Activated T-cell treated with anti-CD3 and anti-CD28 coated beads, Interleukin-2, amount 50 U/mL, for 72 hours (primary cell): ENCODE data around the gene NOS3. TPM values are rescaled to one million over a fixed set of nuclear protein-coding genes. Genes with fewer than 3 reads are reported as not detected.
A peak's percentile ranks its signal among the peaks of the same experiment; 100 is the strongest.
"Not testable (repeated sequence)": the region's sequence is repeated elsewhere in the genome, so short reads cannot be mapped to it uniquely, and the experiment has no call there.

Experiments used
- ATAC-seq, 2 donors: fragments of 150-1000 bp; cut with Tn5 transposase; replicated peaks in 1 of 2; 2 replicates each; pipeline ENCODE4 v1.10.0; 2021; ENCODE audit warnings: moderate library complexity in 2 of 2, mild to moderate bottlenecking in 1 of 2
- DNase-seq, 2 donors: peaks; one replicate each; pipeline ENCODE4 v3.0.0; 2021 to 2022; ENCODE audit warnings: mixed read lengths in 1 of 2
- H3K27ac Mint-ChIP-seq: one replicate; pipeline ENCODE4 v1.8.0; 2022; ENCODE audit warnings: mild to moderate bottlenecking, moderate library complexity, mixed read lengths
- H3K27me3 Mint-ChIP-seq: one replicate; pipeline ENCODE4 v1.8.0; 2022; ENCODE audit warnings: low read depth, mixed read lengths
- H3K36me3 Mint-ChIP-seq, 2 donors: one replicate each; pipeline ENCODE4 v1.8.0; 2022; ENCODE audit warnings: mixed read lengths in 2 of 2, mild to moderate bottlenecking in 1 of 2; ENCODE audit not compliant: insufficient read depth in 2 of 2
- H3K4me1 Mint-ChIP-seq: one replicate; pipeline ENCODE4 v1.8.0; 2022; ENCODE audit warnings: low read depth, mixed read lengths
- H3K4me3 Mint-ChIP-seq, 2 donors: one replicate each; pipeline ENCODE4 v1.8.0; 2022; ENCODE audit warnings: mild to moderate bottlenecking in 2 of 2, mixed read lengths in 2 of 2, moderate library complexity in 2 of 2
- H3K9me3 Mint-ChIP-seq, 2 donors: one replicate each; pipeline ENCODE4 v1.8.0; 2022; ENCODE audit warnings: mixed read lengths in 2 of 2
- total RNA-seq, 2 donors: library from RNA; stranded (reverse); gene quantifications; one replicate each; pipeline ENCODE4 v1.2.3, GENCODE V29; 2022

NOS3 gene
- total RNA-seq, 2 donors from 2014 or later = 6.8 to 8.1 TPM

DNA sequence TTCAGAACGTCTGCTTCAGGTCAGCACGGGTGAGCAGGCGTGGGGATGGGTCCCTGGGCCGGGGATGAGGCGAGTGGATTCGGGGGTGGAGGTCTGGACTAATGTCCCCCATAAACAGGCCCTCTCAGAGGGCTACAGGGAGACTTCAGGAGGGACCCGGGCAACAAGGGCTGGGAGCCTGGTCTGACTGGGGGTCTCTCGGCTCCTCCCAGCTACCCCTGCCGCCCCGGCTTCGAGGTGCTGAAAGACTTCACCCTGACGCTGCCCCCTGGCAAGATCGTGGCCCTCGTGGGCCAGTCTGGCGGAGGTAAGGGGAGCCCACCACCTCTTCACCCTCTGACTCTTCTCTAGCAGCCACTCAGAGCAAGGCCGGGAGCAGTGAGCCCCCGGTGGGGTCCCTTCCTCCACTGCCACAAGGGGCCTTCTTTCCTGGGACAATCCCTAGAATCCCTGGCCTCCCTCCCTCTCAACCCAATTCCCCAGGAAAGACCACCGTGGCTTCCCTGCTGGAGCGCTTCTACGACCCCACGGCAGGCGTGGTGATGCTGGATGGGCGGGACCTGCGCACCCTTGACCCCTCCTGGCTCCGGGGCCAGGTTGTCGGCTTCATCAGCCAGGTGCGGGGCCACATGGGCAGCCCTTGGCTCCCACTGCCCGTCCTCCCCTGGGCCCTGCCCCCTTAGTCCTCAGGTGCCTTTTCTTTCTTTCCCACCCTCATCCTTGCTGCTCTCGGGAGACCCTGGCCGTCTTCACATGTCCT lies 50.0 kb downstream of the NOS3 start:
- peaks cover 18% of the 10 kb centered on the region for H3K4me1 Mint-ChIP-seq
- DNase-seq (no peak), ATAC-seq (no peak)
- no peak overlapping the region for H3K4me3 Mint-ChIP-seq
- H3K9me3 Mint-ChIP-seq = no peaks in the 10 kb centered on the region
- H3K27ac Mint-ChIP-seq = peak overlapping the region; percentile 65
- peaks cover 2% of the 10 kb centered on the region in 2 donors for H3K36me3 Mint-ChIP-seq
- H3K27me3 Mint-ChIP-seq = no peaks in the 10 kb centered on the region

DNA sequence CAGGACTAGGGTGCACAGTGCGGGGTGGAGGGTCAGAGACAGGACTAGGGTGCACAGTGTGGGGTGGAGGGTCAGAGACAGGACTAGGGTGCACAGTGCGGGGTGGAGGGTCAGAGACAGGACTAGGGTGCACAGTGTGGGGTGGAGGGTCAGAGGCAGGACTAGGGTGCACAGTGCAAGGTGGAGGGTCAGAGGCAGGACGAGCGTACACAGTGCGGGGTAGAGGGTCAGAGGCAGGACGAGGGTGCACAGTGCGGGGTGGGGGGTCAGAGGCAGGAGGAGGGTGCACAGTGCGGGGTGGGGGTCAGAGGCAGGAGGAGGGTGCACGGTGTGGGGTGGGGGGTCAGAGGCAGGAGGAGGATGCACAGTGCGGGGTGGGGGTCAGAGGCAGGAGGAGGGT lies 52.6 kb downstream of the NOS3 start:
- H3K4me1 Mint-ChIP-seq = peaks cover 17% of the 10 kb centered on the region
- H3K4me3 Mint-ChIP-seq, H3K27me3 Mint-ChIP-seq, H3K36me3 Mint-ChIP-seq, H3K9me3 Mint-ChIP-seq, H3K27ac Mint-ChIP-seq, DNase-seq, ATAC-seq: not testable (repeated sequence)

DNA sequence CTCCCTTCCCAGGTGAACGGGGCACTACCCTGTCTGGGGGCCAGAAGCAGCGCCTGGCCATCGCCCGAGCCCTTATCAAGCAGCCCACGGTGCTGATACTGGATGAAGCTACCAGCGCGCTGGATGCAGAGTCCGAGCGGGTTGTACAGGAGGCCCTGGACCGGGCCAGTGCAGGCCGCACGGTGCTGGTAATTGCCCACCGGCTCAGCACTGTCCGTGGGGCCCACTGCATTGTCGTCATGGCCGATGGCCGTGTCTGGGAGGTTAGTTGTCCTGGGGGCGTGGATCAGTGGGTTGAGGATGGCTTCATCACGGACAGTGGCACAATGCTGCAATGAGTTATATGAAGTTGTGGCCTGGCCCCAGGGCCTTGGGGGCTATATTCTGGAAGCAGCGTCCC lies 53.1 kb downstream of the NOS3 start:
- H3K4me3 Mint-ChIP-seq = no peak overlapping the region
- H3K36me3 Mint-ChIP-seq = peaks cover 0 to 2% of the 10 kb centered on the region in 2 donors
- no peak overlapping the region for H3K27ac Mint-ChIP-seq
- no peaks in the 10 kb centered on the region for H3K9me3 Mint-ChIP-seq
- DNase-seq (no peak), ATAC-seq (no peak)
- H3K27me3 Mint-ChIP-seq = no peaks in the 10 kb centered on the region
- H3K4me1 Mint-ChIP-seq = peaks cover 12% of the 10 kb centered on the region

DNA sequence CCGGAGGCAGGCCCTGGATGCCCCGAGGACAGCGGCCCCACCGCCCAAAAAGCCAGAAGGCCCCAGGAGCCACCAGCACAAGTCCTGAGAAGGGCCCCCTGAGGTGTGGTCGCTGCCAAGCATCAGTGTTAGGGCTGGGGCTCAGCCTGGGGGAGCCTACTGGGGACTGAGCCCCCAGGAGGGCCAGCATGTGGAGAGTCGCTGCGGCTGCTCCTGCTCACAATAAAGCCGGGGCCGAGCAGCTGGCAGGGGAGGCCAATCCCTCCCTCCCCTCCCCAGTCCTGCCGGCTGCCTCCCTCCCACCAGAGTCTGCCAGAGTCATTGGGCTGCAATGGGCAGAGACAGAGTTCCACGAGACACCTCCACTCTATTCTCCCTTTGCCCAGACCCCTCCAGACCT lies 54.4 kb downstream of the NOS3 start:
- H3K27me3 Mint-ChIP-seq = no peaks in the 10 kb centered on the region
- ATAC-seq (no peak), DNase-seq (no peak)
- no peak overlapping the region for H3K4me3 Mint-ChIP-seq
- H3K9me3 Mint-ChIP-seq = no peaks in the 10 kb centered on the region
- no peak overlapping the region for H3K27ac Mint-ChIP-seq
- H3K4me1 Mint-ChIP-seq = no peaks in the 10 kb centered on the region
- peaks cover 0 to 2% of the 10 kb centered on the region in 2 donors for H3K36me3 Mint-ChIP-seq

DNA sequence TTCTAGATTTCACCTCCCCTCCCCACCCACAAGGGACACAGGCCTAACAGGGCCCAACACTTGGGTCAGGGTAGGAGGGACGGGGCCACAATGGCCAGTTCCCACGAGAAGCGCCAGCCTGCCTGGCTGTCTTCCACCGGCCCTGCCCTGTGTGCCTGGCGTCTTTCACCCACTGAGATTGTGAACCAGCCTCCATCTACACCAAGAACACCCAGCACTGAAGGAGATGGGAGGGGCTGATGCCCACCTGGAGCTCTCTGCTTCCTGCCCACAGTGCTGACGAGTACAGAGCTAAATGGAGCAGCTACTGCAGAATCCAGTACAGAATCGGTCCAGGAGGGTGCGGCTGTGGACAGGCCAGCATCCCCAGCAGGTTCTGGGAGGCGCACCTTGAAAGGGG lies 55.1 kb downstream of the NOS3 start:
- no peak overlapping the region for H3K4me3 Mint-ChIP-seq
- no peak overlapping the region for H3K27ac Mint-ChIP-seq
- peaks cover 0 to 2% of the 10 kb centered on the region in 2 donors for H3K36me3 Mint-ChIP-seq
- no peak for ATAC-seq
- H3K4me1 Mint-ChIP-seq = no peaks in the 10 kb centered on the region
- DNase-seq = no peak
- H3K27me3 Mint-ChIP-seq = no peaks in the 10 kb centered on the region
- no peaks in the 10 kb centered on the region for H3K9me3 Mint-ChIP-seq

DNA sequence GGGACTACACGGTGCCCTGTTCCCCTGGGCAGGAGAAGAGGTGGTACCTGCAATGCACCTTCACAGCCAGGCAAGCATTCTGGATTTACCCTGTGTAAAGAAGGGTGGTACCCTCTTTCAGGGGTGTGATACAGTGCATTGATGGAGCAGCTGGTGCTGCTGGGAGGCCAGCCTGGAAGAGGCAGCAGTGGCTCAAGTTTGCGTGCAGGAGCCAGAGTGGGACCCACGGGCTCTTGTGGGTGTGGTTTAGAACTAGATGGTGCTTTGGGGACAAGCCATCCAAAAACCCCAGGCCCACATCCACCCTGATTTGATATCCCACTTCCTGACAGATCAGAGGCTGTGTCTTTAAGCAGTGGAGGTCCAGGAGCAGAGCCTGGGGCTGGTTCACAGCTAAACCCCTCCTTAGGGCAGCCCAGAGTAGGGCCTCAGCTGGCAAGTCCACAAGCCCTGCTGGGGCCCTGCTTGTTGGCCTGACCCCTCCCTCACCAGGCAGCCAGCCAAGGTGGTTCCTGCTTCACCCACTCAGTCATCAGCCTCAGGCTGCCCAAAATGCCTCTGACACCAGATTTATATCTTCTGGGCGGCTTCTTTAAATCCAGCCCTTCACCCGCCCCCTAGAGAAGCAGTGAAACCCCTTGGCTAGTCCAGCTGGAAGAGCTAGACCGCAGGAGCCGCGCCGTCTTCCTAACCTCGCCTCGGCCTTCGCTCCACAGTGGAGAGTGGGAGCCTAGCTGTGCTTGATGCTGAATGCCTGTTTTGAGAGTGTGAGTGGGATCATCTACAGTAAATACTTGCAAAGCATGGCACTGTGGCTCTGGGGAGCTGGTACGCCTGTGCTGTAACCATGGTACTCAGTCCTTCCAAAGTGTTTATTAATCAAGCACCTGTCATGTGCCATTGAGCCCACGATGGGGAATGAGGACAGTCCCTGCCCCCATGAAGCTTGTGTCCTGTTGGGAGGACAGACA lies 56.1 kb downstream of the NOS3 start:
- H3K27me3 Mint-ChIP-seq = no peaks in the 10 kb centered on the region
- DNase-seq = no peak
- H3K9me3 Mint-ChIP-seq = no peaks in the 10 kb centered on the region
- ATAC-seq = no peak
- H3K4me3 Mint-ChIP-seq = no peak overlapping the region
- H3K36me3 Mint-ChIP-seq = peaks cover 0 to 1% of the 10 kb centered on the region in 2 donors
- no peaks in the 10 kb centered on the region for H3K4me1 Mint-ChIP-seq
- H3K27ac Mint-ChIP-seq = no peak overlapping the region

DNA sequence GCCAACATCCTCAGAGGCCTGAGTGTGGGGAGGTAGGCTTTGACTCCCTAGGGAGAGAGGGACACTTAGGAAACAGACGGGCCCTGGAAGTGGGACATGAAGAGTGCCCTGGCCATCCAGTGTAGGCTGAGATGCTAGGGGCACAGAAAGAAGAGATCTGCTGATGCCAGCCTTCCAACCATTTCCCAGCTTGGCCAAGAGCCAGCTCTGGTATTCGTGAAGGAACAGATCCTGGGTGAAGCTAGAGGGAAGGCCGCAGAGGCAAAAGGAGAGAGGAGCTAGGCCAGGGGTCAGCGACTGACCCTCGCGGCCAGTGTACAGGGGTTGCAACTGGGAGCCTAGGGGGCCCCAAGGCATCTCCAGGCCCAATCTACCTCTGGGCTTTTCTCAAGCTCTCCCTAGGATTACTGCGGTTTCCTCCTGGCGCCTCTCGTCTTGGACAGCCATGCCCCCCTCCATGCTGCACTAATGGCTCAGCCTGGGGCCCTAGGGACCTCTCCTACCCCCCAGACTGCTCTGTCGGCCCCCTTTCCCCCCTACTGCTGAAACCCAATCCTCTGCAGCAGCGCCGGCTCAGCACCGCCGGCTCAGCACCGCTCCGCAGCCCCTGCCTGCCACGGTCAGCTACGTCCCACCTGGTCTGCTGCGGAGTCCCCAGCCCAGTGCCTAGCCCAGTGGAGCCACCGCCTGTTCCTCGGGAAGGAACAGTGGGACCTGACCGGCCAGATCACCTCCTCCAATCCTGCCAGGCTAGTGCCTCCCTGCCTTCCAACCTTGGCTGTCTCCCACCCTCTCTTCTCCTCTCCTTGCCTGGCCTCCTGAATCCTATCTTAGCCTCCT lies 57.4 kb downstream of the NOS3 start, which contains the start of gene ASIC3:
Gene ASIC3 (plus strand): TSS at position 556 of the 840 bp plus-strand sequence. CDS start 355 bp downstream, outside the sequence.
- Mint-ChIP-seq H3K36me3 (no peaks in the 10 kb centered on the region), H3K4me3 (no peak within 1 kb of the TSS), H3K27ac (no peak within 1 kb of the TSS), H3K27me3 (no peaks in the 10 kb centered on the region), H3K4me1 (peaks cover 4% of the 10 kb centered on the region), H3K9me3 (no peaks in the 10 kb centered on the region)
- DNase-seq (no peak), ATAC-seq (no peak)

DNA sequence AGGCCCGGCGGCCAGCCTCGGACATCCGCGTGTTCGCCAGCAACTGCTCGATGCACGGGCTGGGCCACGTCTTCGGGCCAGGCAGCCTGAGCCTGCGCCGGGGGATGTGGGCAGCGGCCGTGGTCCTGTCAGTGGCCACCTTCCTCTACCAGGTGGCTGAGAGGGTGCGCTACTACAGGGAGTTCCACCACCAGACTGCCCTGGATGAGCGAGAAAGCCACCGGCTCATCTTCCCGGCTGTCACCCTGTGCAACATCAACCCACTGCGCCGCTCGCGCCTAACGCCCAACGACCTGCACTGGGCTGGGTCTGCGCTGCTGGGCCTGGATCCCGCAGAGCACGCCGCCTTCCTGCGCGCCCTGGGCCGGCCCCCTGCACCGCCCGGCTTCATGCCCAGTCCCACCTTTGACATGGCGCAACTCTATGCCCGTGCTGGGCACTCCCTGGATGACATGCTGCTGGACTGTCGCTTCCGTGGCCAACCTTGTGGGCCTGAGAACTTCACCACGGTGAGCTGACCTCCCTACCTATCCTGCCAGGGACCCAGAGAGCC lies 58.2 kb downstream of the NOS3 start:
- Mint-ChIP-seq H3K27me3 (no peaks in the 10 kb centered on the region), H3K27ac (no peak overlapping the region), H3K4me1 (peaks cover 4% of the 10 kb centered on the region), H3K9me3 (no peaks in the 10 kb centered on the region), H3K4me3 (no peak overlapping the region), H3K36me3 (no peaks in the 10 kb centered on the region)
- no peak for ATAC-seq
- DNase-seq = no peak

DNA sequence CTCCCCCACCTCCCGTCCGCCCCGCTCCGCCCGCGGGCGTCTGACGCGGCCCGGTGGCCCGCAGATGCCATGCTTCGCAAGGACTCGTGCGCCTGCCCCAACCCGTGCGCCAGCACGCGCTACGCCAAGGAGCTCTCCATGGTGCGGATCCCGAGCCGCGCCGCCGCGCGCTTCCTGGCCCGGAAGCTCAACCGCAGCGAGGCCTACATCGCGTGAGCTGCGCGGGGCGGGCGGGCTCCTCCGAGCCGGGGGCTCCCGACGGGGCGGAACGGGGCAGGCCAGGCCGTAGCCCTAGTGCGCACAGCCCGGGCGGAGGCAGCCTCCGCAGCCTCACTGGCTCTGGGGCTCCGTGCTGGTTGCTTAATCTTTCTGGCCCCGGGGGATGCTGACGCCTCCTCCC lies 60.3 kb downstream of the NOS3 start:
- peaks cover 4% of the 10 kb centered on the region for H3K4me1 Mint-ChIP-seq
- no peaks in the 10 kb centered on the region for H3K27me3 Mint-ChIP-seq
- peak; percentile 68 to 69 for ATAC-seq
- H3K4me3 Mint-ChIP-seq = no peak overlapping the region
- H3K27ac Mint-ChIP-seq = no peak overlapping the region
- H3K9me3 Mint-ChIP-seq = no peaks in the 10 kb centered on the region
- DNase-seq = peak; percentile 55 to 57
- no peaks in the 10 kb centered on the region for H3K36me3 Mint-ChIP-seq

DNA sequence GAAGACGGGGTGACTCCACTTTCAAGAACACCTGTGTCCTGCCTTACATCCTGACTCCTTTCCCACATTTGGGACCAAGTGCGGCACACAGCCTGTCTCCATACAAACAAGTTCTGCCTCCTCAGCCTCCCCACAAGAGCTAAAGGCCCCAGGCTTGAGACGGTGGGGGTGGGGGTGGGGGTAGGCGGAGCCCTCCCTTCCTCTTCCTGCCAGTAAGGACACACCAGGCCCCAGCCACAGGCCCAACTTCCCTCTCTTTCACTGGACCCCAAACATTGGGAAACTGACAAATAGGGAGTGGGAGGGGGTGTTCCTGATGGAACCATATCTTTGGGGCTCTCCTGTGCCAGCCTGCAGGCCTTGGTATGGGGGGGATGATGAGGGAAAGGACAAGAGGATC lies 62.3 kb downstream of the NOS3 start:
- H3K4me3 Mint-ChIP-seq = no peak overlapping the region
- no peaks in the 10 kb centered on the region for H3K27me3 Mint-ChIP-seq
- no peak for ATAC-seq
- no peaks in the 10 kb centered on the region for H3K9me3 Mint-ChIP-seq
- H3K36me3 Mint-ChIP-seq = no peaks in the 10 kb centered on the region
- peaks cover 18% of the 10 kb centered on the region for H3K4me1 Mint-ChIP-seq
- H3K27ac Mint-ChIP-seq = no peak overlapping the region
- no peak for DNase-seq

DNA sequence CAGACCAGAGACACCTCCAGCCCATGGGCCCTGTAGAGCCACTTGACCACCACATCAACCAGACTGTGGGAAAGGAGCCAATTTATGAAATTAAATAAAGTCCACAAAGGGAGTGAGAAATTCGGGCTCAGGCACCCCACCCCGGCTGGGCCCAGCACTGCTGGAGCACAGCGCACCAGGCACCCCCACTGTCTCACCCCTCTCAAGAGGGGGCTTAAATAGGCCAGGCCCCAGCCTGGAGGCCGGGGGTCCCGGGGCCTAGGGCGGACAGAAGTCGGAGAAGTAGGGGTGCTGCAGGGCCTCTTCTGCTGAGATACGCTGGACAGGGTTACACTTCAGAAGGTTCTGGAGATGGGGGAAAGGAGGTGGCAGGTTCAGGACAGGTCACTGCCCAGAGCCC lies 62.9 kb downstream of the NOS3 start:
- Mint-ChIP-seq H3K4me1 (peaks cover 24% of the 10 kb centered on the region), H3K27ac (no peak overlapping the region), H3K36me3 (peaks cover 0 to 1% of the 10 kb centered on the region in 2 donors), H3K9me3 (no peaks in the 10 kb centered on the region), H3K27me3 (no peaks in the 10 kb centered on the region), H3K4me3 (no peak overlapping the region)
- no peak for DNase-seq
- no peak for ATAC-seq

DNA sequence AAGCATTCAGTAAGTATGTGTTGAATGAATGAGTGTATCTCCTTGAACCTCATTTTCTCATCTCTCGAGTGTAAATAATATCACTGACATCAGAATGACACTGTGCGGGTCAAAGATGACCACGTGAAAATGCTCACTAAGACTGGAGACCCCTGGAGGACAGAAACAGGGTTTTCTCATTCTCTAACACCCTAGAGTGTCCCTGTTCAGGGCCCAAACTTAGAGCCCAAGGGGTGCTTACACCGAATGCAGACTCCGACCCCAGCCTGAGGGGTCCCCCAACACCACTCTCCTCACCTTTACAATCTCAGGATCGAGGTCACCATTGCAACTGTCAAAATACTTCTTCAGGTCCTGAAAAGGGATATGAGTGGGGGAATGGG lies 65.5 kb downstream of the NOS3 start:
- H3K36me3 Mint-ChIP-seq = peaks cover 0 to 2% of the 10 kb centered on the region in 2 donors
- no peak for ATAC-seq
- H3K27ac Mint-ChIP-seq = no peak overlapping the region
- DNase-seq = no peak
- peak overlapping the region; percentile 98 for H3K4me3 Mint-ChIP-seq
- H3K4me1 Mint-ChIP-seq = peaks cover 38% of the 10 kb centered on the region
- H3K9me3 Mint-ChIP-seq = no peaks in the 10 kb centered on the region
- no peaks in the 10 kb centered on the region for H3K27me3 Mint-ChIP-seq
